GM18502 (cell line): ENCODE measurements around the gene PSMB9.
A peak's percentile ranks its signal among the peaks of the same experiment; 100 is the strongest.

Experiments used
- ATAC-seq: cut with Tn5 transposase; IDR thresholded peaks from one replicate; pipeline ENCODE4 v1.9.1; 2021; ENCODE audit warnings: mild to moderate bottlenecking; ENCODE audit not compliant: unreplicated experiment, poor library complexity

PSMB9 gene

GRCh38 chr6:32838114-32838958 is 15.7 kb upstream of the PSMB9 start, which contains the start of gene TAP2:
TSS of gene TAP2 (minus strand) at chr6:32838739. CDS start at chr6:32838233, 506 bp downstream.
- peak; percentile 71 for ATAC-seq

- ATAC-seq: no peak
These were observed 14.6 kb upstream of the PSMB9 start for GRCh38 chr6:32839356-32839755.

- ATAC-seq: no peak
These were observed 13.3 kb upstream of the PSMB9 start for GRCh38 chr6:32840604-32841246.

- no peak for ATAC-seq
These were observed 11.9 kb upstream of the PSMB9 start for GRCh38 chr6:32842021-32842650.

- no peak for ATAC-seq
These were observed 11.3 kb upstream of the PSMB9 start for GRCh38 chr6:32842690-32843089.

GRCh38 chr6:32843331-32843978 is 10.5 kb upstream of the PSMB9 start:
- ATAC-seq: peak; percentile 0

- ATAC-seq: peak; percentile 70
These were observed 9.8 kb upstream of the PSMB9 start, which contains the start of gene PSMB8 for GRCh38 chr6:32843979-32844838. TSS of gene PSMB8 (minus strand) at chr6:32844047. CDS start at chr6:32843996, 51 bp downstream.

- no peak for ATAC-seq
These were observed 9.1 kb upstream of the PSMB9 start for GRCh38 chr6:32844839-32845383.

GRCh38 chr6:32845384-32845884 is 8.6 kb upstream of the PSMB9 start:
- no peak for ATAC-seq

GRCh38 chr6:32847004-32847403 is 7.0 kb upstream of the PSMB9 start:
- ATAC-seq: no peak

GRCh38 chr6:32847795-32848194 is 6.2 kb upstream of the PSMB9 start:
- ATAC-seq: no peak

- no peak for ATAC-seq
These were observed 4.9 kb upstream of the PSMB9 start for GRCh38 chr6:32849126-32849525.

- ATAC-seq: no peak
These were observed 3.0 kb upstream of the PSMB9 start for GRCh38 chr6:32851025-32851424.

- ATAC-seq: no peak
These were observed 1.8 kb upstream of the PSMB9 start for GRCh38 chr6:32852018-32852843.

- ATAC-seq: peak; percentile 19
These were observed 1.0 kb upstream of the PSMB9 start for GRCh38 chr6:32852844-32853540.

- peak; percentile 26 for ATAC-seq
These were observed 585 bp downstream of the PSMB9 start for GRCh38 chr6:32854376-32855178.
